Measurements from ENCODE around the gene MEGF11. TPM values are rescaled to one million over a fixed set of nuclear protein-coding genes. Genes with fewer than 3 reads are reported as not detected.

The MEGF11 gene
- total RNA-seq, 1 experiment from 2014 or later = 2.3 TPM

DNA sequence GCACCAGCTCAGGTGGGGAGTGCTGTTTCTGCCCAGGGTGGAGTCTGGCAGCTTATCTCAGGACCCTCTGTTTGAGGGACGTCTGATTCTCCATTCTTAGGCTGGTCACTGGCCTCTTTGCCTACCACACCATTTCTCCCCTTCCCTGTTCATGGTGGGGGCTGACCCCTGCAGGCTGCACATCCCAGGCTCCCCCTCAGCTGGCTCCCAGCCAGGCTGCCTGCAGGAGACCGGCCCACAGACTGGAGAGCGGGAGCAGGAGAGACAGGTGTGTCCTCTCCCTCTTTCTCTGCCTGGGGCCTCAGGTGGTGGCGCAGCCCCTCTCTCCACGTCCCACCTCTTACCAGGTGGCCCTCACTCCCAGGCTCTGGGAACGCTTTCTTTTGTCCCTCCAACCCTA is 323.4 kb downstream of the MEGF11 start:
- H3K36me3 ChIP-seq (ENCODE audit: control insufficient read depth in 1 of 2, insufficient read depth in 2 of 2, low read length in 2 of 2) = no peaks in the 10 kb centered on the region
- no peaks in the 10 kb centered on the region for H3K9me2 ChIP-seq (ENCODE audit: insufficient read depth)
- DNase-seq (ENCODE audit: low read depth, low spot score) (no peak), ATAC-seq (no peak)
- H4K20me1 ChIP-seq (ENCODE audit: insufficient read depth) = no peaks in the 10 kb centered on the region
- H3K4me3 ChIP-seq (replicated peaks in 1 of 2; ENCODE audit: low read depth in 1 of 2, low read length in 2 of 2) = no peak overlapping the region
- H3K4me2 ChIP-seq (ENCODE audit: low read length) = no peak overlapping the region
- RAD21 ChIA-PET (ENCODE audit: low non-redundant PET in 1 of 2, low total read pairs in 2 of 2, uncharacterized antibody in 2 of 2, unreplicated experiment in 2 of 2) = no interaction called here
- CTCF ChIA-PET = no interaction called here
- BruUV-seq (replicated peaks) = no TSS peak
- H3K9ac ChIP-seq (ENCODE audit: low read length) = no peak overlapping the region
- no peaks in the 10 kb centered on the region for H3K9me3 ChIP-seq (ENCODE audit: control insufficient read depth in 1 of 2, insufficient read depth in 1 of 2, low read depth in 1 of 2, low read length in 2 of 2)
- no peak overlapping the region for H2AFZ ChIP-seq (ENCODE audit: low read depth, low read length, poor library complexity, severe bottlenecking)
- intact Hi-C loops (cut with micrococcal nuclease) = no loop called here
- no peaks in the 10 kb centered on the region for H3K4me1 ChIP-seq (ENCODE audit: control insufficient read depth in 1 of 2, insufficient read depth in 2 of 2, low read length in 2 of 2)
- H3K79me2 ChIP-seq (ENCODE audit: insufficient read depth, low read length) = no peaks in the 10 kb centered on the region
- TF ChIP-seq SRF (IDR thresholded peaks at IDR 0.05; ENCODE audit: low read depth) = no peak
- TF ChIP-seq ELF1 (IDR thresholded peaks at IDR 0.05; ENCODE audit: borderline replicate concordance, low read depth) = no peak
- no peak for TF ChIP-seq CBX3 (IDR thresholded peaks at IDR 0.05; ENCODE audit: low read depth)
- TF ChIP-seq RAD21 (IDR thresholded peaks at IDR 0.05; ENCODE audit: low read depth) = no peak
- TF ChIP-seq, protein P1, sequence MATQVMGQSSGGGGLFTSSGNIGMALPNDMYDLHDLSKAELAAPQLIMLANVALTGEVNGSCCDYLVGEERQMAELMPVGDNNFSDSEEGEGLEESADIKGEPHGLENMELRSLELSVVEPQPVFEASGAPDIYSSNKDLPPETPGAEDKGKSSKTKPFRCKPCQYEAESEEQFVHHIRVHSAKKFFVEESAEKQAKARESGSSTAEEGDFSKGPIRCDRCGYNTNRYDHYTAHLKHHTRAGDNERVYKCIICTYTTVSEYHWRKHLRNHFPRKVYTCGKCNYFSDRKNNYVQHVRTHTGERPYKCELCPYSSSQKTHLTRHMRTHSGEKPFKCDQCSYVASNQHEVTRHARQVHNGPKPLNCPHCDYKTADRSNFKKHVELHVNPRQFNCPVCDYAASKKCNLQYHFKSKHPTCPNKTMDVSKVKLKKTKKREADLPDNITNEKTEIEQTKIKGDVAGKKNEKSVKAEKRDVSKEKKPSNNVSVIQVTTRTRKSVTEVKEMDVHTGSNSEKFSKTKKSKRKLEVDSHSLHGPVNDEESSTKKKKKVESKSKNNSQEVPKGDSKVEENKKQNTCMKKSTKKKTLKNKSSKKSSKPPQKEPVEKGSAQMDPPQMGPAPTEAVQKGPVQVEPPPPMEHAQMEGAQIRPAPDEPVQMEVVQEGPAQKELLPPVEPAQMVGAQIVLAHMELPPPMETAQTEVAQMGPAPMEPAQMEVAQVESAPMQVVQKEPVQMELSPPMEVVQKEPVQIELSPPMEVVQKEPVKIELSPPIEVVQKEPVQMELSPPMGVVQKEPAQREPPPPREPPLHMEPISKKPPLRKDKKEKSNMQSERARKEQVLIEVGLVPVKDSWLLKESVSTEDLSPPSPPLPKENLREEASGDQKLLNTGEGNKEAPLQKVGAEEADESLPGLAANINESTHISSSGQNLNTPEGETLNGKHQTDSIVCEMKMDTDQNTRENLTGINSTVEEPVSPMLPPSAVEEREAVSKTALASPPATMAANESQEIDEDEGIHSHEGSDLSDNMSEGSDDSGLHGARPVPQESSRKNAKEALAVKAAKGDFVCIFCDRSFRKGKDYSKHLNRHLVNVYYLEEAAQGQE (IDR thresholded peaks at IDR 0.05; ENCODE audit: low read depth) = no peak
- no peak for TF ChIP-seq SP1 (IDR thresholded peaks at IDR 0.05; ENCODE audit: low read depth)
- TF ChIP-seq YY1 (IDR thresholded peaks at IDR 0.05; ENCODE audit: extremely low read depth, insufficient replicate concordance, low read depth, low read length) = no peak
- TF ChIP-seq, protein P2, sequence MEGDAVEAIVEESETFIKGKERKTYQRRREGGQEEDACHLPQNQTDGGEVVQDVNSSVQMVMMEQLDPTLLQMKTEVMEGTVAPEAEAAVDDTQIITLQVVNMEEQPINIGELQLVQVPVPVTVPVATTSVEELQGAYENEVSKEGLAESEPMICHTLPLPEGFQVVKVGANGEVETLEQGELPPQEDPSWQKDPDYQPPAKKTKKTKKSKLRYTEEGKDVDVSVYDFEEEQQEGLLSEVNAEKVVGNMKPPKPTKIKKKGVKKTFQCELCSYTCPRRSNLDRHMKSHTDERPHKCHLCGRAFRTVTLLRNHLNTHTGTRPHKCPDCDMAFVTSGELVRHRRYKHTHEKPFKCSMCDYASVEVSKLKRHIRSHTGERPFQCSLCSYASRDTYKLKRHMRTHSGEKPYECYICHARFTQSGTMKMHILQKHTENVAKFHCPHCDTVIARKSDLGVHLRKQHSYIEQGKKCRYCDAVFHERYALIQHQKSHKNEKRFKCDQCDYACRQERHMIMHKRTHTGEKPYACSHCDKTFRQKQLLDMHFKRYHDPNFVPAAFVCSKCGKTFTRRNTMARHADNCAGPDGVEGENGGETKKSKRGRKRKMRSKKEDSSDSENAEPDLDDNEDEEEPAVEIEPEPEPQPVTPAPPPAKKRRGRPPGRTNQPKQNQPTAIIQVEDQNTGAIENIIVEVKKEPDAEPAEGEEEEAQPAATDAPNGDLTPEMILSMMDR (IDR thresholded peaks at IDR 0.05 in 2 of 3, conservative IDR thresholded peaks at IDR 0.05 in 1 of 3; ENCODE audit: borderline replicate concordance in 1 of 3, insufficient read depth in 1 of 3, low read depth in 2 of 3, low read length in 2 of 3) = no peak
- TF ChIP-seq EZH2 (IDR thresholded peaks at IDR 0.05) = no peak
- no peak for TF ChIP-seq SIN3A (IDR thresholded peaks at IDR 0.05; ENCODE audit: low read depth)
- POLR2A ChIA-PET = no interaction called here
- no peaks in the 10 kb centered on the region for H3K27me3 ChIP-seq (ENCODE audit: insufficient read depth, low read length)
- no peak overlapping the region for H3K27ac ChIP-seq (ENCODE audit: low read depth, low read length)
